VCaP (cell line): ENCODE results near the gene PPIH.

Source experiments
- H3K27ac ChIP-seq: fragments of 450-650 bp; 2 replicates; pipeline ENCODE4 v1.5.1; 2017
- CTCF ChIP-seq: fragments of 450-650 bp; conservative IDR thresholded peaks from 2 replicates; pipeline ENCODE4 v1.5.1; 2017; ENCODE audit warnings: mild to moderate bottlenecking, moderate library complexity

Gene PPIH

GRCh38 chr1:42682739-42683531 is 24.7 kb downstream of the PPIH start:
- no peak for TF ChIP-seq CTCF
- H3K27ac ChIP-seq: peak overlapping the region; percentile 96

GRCh38 chr1:42684139-42684538 is 25.9 kb downstream of the PPIH start:
- H3K27ac ChIP-seq: peak overlapping the region; percentile 96
- no peak for TF ChIP-seq CTCF

- TF ChIP-seq CTCF: no peak
- H3K27ac ChIP-seq: no peak overlapping the region
These were observed 28.2 kb downstream of the PPIH start for GRCh38 chr1:42686418-42686817.

GRCh38 chr1:42689912-42690311 is 31.7 kb downstream of the PPIH start:
- TF ChIP-seq CTCF: no peak
- H3K27ac ChIP-seq: no peak overlapping the region

GRCh38 chr1:42690477-42691156 is 32.4 kb downstream of the PPIH start:
- peak; percentile 34; the same call in 1 of the 2 replicates for TF ChIP-seq CTCF

GRCh38 chr1:42691157-42691498 is 32.9 kb downstream of the PPIH start:
- no peak for TF ChIP-seq CTCF
- H3K27ac ChIP-seq: peak overlapping the region; percentile 69; the same call in 1 of the 2 replicates

More at GRCh38 chr1:42690477-42691156, 32.4 kb downstream of the PPIH start:
- H3K27ac ChIP-seq: peak overlapping the region; percentile 69; the same call in 1 of the 2 replicates

- H3K27ac ChIP-seq: peak overlapping the region; percentile 69
- no peak for TF ChIP-seq CTCF
These were observed 34.2 kb downstream of the PPIH start for GRCh38 chr1:42692461-42692860.
